Bronchial epithelial cell (primary cell): ENCODE measurements around the gene FBXL13. TPM values are rescaled to one million over a fixed set of nuclear protein-coding genes. Genes with fewer than 3 reads are reported as not detected.
"Not testable (repeated sequence)": the region's sequence is repeated elsewhere in the genome, so short reads cannot be mapped to it uniquely, and the experiment has no call there.

Experiments
- DNase-seq: peaks from one replicate; pipeline ENCODE4 v3.0.0-alpha.2; 2010; ENCODE audit warnings: low read depth
- FAIRE-seq: peaks from 2 replicates; lab custom pipeline; 2011; peaks lifted over from hg19 to GRCh38; lab: Jason Lieb, UNC
- H3K27me3 ChIP-seq: 2 replicates; pipeline ENCODE4 v1.5.1; 2011; ENCODE audit warnings: low read length; ENCODE audit not compliant: control insufficient read depth, insufficient read depth
- H3K36me3 ChIP-seq: 2 replicates; pipeline ENCODE4 v1.5.1; 2011; ENCODE audit warnings: low read length; ENCODE audit not compliant: control insufficient read depth, insufficient read depth
- H3K4me3 ChIP-seq: 2 replicates; pipeline ENCODE4 v1.5.1; 2011; ENCODE audit warnings: mild to moderate bottlenecking, low read depth, low read length, control low read depth
- total RNA-seq: library from RNA; depleted of rRNA; stranded (reverse); fragments of >200 nt; gene quantifications from 2 replicates; pipeline ENCODE4 v1.2.1, GENCODE V29; 2014
- TF ChIP-seq, protein P1 (sequence below): IDR thresholded peaks from 2 replicates; pipeline ENCODE4 v1.5.1; 2011; ENCODE audit warnings: mild to moderate bottlenecking, moderate library complexity, low read length, control low read depth, inconsistent platforms; ENCODE audit not compliant: insufficient read depth, severe bottlenecking

FBXL13 gene
- total RNA-seq, 1 donor from 2014 or later, result 0.26 TPM

- Histone ChIP-seq H3K36me3 (no peaks in the 10 kb centered on the region), H3K27me3 (peaks cover 1% of the 10 kb centered on the region), H3K4me3 (no peak overlapping the region)
- FAIRE-seq (no peak), DNase-seq (peak; percentile 97)
- TF ChIP-seq, protein P1, sequence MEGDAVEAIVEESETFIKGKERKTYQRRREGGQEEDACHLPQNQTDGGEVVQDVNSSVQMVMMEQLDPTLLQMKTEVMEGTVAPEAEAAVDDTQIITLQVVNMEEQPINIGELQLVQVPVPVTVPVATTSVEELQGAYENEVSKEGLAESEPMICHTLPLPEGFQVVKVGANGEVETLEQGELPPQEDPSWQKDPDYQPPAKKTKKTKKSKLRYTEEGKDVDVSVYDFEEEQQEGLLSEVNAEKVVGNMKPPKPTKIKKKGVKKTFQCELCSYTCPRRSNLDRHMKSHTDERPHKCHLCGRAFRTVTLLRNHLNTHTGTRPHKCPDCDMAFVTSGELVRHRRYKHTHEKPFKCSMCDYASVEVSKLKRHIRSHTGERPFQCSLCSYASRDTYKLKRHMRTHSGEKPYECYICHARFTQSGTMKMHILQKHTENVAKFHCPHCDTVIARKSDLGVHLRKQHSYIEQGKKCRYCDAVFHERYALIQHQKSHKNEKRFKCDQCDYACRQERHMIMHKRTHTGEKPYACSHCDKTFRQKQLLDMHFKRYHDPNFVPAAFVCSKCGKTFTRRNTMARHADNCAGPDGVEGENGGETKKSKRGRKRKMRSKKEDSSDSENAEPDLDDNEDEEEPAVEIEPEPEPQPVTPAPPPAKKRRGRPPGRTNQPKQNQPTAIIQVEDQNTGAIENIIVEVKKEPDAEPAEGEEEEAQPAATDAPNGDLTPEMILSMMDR, result no peak
Observed at GRCh38 chr7:102814025-102814471, 260.5 kb downstream of the FBXL13 start.

- Histone ChIP-seq H3K27me3 (peaks cover 1% of the 10 kb centered on the region), H3K36me3 (no peaks in the 10 kb centered on the region), H3K4me3 (no peak overlapping the region)
- no peak for FAIRE-seq
- TF ChIP-seq, protein P1, result no peak
- no peak for DNase-seq
Observed at GRCh38 chr7:102813191-102814024, 261.2 kb downstream of the FBXL13 start.

GRCh38 chr7:102811942-102812678 lies 262.5 kb downstream of the FBXL13 start:
- Histone ChIP-seq H3K4me3 (no peak overlapping the region), H3K27me3 (peaks cover 1% of the 10 kb centered on the region), H3K36me3 (no peaks in the 10 kb centered on the region)
- FAIRE-seq (no peak), DNase-seq (no peak)
- TF ChIP-seq, protein P1, result no peak

DNA sequence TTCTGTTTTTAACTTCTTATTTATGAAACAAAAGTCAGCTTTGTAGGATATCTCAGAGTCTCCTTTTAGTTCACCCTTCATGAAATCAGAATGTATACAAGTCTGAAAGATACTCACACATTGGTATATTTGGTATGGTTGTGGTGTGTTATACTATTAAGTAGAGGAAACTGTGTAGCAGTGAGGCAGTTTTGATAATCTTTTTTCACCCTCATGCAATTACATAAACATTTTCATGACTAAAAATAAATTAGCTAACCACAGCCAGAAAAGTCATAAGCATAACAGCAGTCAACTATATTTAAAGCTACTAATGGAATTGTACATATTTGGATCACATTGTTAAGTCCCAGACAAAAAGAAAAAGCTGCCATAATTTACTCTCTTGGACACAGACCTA lies 263.7 kb downstream of the FBXL13 start:
- TF ChIP-seq, protein P1, result no peak
- no peak overlapping the region for H3K4me3 ChIP-seq
- no peak for FAIRE-seq

DNA sequence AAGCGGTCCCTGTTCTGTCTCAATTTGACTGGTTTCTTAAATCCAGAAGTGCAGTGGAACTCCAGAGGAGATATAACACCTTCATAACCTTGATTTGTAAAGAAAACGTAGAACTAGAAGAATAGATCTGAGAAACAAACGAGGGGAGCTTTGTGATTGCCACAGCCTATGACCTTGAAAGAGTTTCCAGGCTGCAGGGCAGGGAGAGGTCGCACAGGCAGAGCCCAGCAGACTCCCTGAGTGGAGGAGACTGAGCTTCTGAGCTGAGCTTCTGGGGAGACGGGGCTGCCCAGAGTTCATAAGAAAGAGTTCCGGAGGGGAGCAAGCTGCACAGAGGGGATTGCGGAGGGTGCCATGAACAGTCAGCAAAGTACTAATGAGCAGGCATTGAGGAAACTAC lies 268.0 kb downstream of the FBXL13 start:
- DNase-seq (no peak), FAIRE-seq (no peak)
- Histone ChIP-seq H3K27me3 (no peaks in the 10 kb centered on the region), H3K4me3 (no peak overlapping the region), H3K36me3 (no peaks in the 10 kb centered on the region)
- TF ChIP-seq, protein P1, result no peak

More for the DNA sequence above, 263.7 kb downstream of the FBXL13 start:
- H3K27me3 ChIP-seq, result peaks cover 1% of the 10 kb centered on the region
- H3K36me3 ChIP-seq, result no peaks in the 10 kb centered on the region
- no peak for DNase-seq

GRCh38 chr7:102795987-102796595 lies 278.5 kb downstream of the FBXL13 start:
- not testable (repeated sequence) for H3K4me3 ChIP-seq, H3K27me3 ChIP-seq, DNase-seq, FAIRE-seq, H3K36me3 ChIP-seq

- not testable (repeated sequence) for H3K36me3 ChIP-seq, H3K27me3 ChIP-seq, H3K4me3 ChIP-seq, FAIRE-seq
- peak; percentile 59 for DNase-seq
Observed at GRCh38 chr7:102794567-102794966, 280.0 kb downstream of the FBXL13 start.

- not testable (repeated sequence) for DNase-seq, H3K4me3 ChIP-seq, H3K36me3 ChIP-seq, H3K27me3 ChIP-seq, FAIRE-seq
Observed at GRCh38 chr7:102791831-102792230, 282.8 kb downstream of the FBXL13 start.

GRCh38 chr7:102791367-102791766 lies 283.2 kb downstream of the FBXL13 start:
- H3K27me3 ChIP-seq, FAIRE-seq: not testable (repeated sequence)

More at GRCh38 chr7:102791367-102791766, 283.2 kb downstream of the FBXL13 start:
- H3K36me3 ChIP-seq, DNase-seq, H3K4me3 ChIP-seq: not testable (repeated sequence)
